Panc1 (cell line): Measurements from ENCODE around the gene KCNJ9. TPM values are rescaled to one million over a fixed set of nuclear protein-coding genes. Genes with fewer than 3 reads are reported as not detected.

ENCODE experiments used
- ATAC-seq: fragments of 200-7000 bp; cut with Tn5 transposase; 2 replicates; pipeline ENCODE4 v1.9.1; 2020; ENCODE audit warnings: mild to moderate bottlenecking, moderate library complexity
- BruUV-seq: library from RNA; stranded (reverse); fragments of 400-500 nt; replicated peaks from 2 replicates; lab custom pipeline; 2021; lab: Mats Ljungman, UMichigan
- CTCF ChIA-PET: fragments of 300-600 bp; sonication (Branson Sonifier 250); formaldehyde crosslinking; loops from one replicate; lab custom pipeline; 2022; ENCODE audit warnings: antibody characterized with exemption; lab: Charles Lee
- POLR2A ChIA-PET: fragments of 300-600 bp; sonication (Branson Sonifier 250); formaldehyde crosslinking; loops from one replicate; lab custom pipeline; 2022; ENCODE audit warnings: antibody characterized with exemption; lab: Charles Lee
- DNase-seq: peaks from one replicate; pipeline ENCODE4 v3.0.0-alpha.2; 2010; ENCODE audit warnings: low read depth, low spot score
- H3K27ac ChIP-seq: 2 replicates; pipeline ENCODE4 v1.5.1; 2011; ENCODE audit warnings: mild to moderate bottlenecking, low read length, inconsistent platforms
- H3K27me3 ChIP-seq: fragments of 200-500 bp; sonication (Bioruptor generic); 2 replicates; pipeline ENCODE4 v1.6.0; 2014; ENCODE audit warnings: low read length, inconsistent platforms; ENCODE audit not compliant: control insufficient read depth, insufficient read depth
- H3K36me3 ChIP-seq: fragments of 200-500 bp; sonication (Bioruptor generic); 2 replicates; pipeline ENCODE4 v1.5.1; 2014; ENCODE audit warnings: inconsistent platforms, mild to moderate bottlenecking, low read length, moderate library complexity; ENCODE audit not compliant: control insufficient read depth, insufficient read depth
- H3K4me1 ChIP-seq: 2 replicates; pipeline ENCODE4 v1.5.1; 2011; ENCODE audit warnings: inconsistent platforms, mild to moderate bottlenecking, low read length, moderate library complexity; ENCODE audit not compliant: control insufficient read depth, insufficient read depth
- H3K4me3 ChIP-seq, 2 experiments: 2 replicates each; pipeline ENCODE4 v1.5.1; 2011 to 2012; ENCODE audit warnings: low read depth in 2 of 2, low read length in 2 of 2, mild to moderate bottlenecking in 2 of 2, inconsistent platforms in 1 of 2, moderate library complexity in 1 of 2
- H3K9me3 ChIP-seq: fragments of 200-500 bp; sonication (Bioruptor generic); 2 replicates; pipeline ENCODE4 v1.5.1; 2014; ENCODE audit warnings: low read depth, mild to moderate bottlenecking, inconsistent platforms, low read length, moderate library complexity; ENCODE audit not compliant: control insufficient read depth, insufficient read depth
- CTCF ChIP-seq: fragments of 450-650 bp; IDR thresholded peaks from 2 replicates; pipeline ENCODE4 v1.5.1; 2017; ENCODE audit warnings: mild to moderate bottlenecking
- POLR2AphosphoS5 ChIP-seq: IDR thresholded peaks from 2 replicates; pipeline ENCODE4 v1.6.1; 2012; ENCODE audit warnings: mild to moderate bottlenecking, low read depth, low read length, moderate library complexity
- SIN3A ChIP-seq: IDR thresholded peaks from 2 replicates; pipeline ENCODE4 v1.6.1; 2012; ENCODE audit warnings: low read depth, mild to moderate bottlenecking, low read length, moderate library complexity, borderline replicate concordance; ENCODE audit not compliant: insufficient read depth
- TCF7L2 ChIP-seq: IDR thresholded peaks from 2 replicates; pipeline ENCODE4 v1.6.1; 2011; ENCODE audit warnings: mild to moderate bottlenecking, low read depth, low read length, inconsistent platforms
- in situ Hi-C: cut with HindIII; loops from 2 replicates; pipeline ENCODE4 v1.10.0; 2016; ENCODE audit warnings: low sequenced_read_pairs, low pct_unique_long_range_greater_than_20kb
- intact Hi-C: fragments of 100-400 bp; cut with micrococcal nuclease; formaldehyde crosslinking; loops from one replicate; pipeline ENCODE4 v1.10.0; 2022; ENCODE audit not compliant: unreplicated experiment
- total RNA-seq: library from RNA; stranded (reverse); gene quantifications from one replicate; pipeline ENCODE4 v1.2.1, GENCODE V29; 2021; ENCODE audit not compliant: unreplicated experiment
- TF ChIP-seq, protein P1 (sequence below), 2 experiments: IDR thresholded peaks; 2 replicates each; pipeline ENCODE4 v1.6.1; 2011 to 2012; ENCODE audit warnings: low read depth in 2 of 2, control low read depth in 1 of 2, low read length in 1 of 2, mild to moderate bottlenecking in 1 of 2, moderate library complexity in 1 of 2; ENCODE audit not compliant: insufficient read depth in 1 of 2

The KCNJ9 gene
- total RNA-seq, 1 experiment from 2014 or later: not detected

DNA sequence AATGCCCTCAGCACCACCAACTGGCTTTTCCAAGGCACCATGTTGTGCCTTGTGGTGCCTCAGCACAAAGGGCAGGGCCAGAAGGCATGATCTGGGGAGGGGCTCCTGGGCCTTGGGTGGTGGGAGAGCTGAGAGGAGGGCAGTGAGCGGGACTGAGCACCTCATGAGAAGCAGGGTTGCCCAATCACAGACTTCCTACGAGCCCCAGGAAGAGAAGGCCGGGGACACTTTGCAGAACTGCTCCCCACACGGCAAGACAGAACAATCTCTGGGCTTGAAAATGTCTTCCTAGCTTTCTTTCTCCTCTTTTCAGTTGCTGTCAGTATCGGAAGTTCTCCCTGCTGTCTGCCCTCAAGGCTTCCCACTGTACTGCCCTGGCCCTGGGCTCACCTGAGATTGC lies 18.2 kb upstream of the KCNJ9 start:
- Histone ChIP-seq H3K4me3 (no peak overlapping the region), H3K36me3 (no peaks in the 10 kb centered on the region), H3K4me1 (peaks cover 3% of the 10 kb centered on the region; the same call in 1 of the 2 replicates), H3K27me3 (peaks cover 3% of the 10 kb centered on the region), H3K9me3 (no peaks in the 10 kb centered on the region), H3K27ac (no peak overlapping the region)
- no peak for ATAC-seq
- no TSS peak for BruUV-seq
- intact Hi-C loops (no loop called here), in situ Hi-C loops (no loop called here)
- ChIA-PET POLR2A (no interaction called here), CTCF (no interaction called here)
- no peak for TF ChIP-seq POLR2AphosphoS5
- TF ChIP-seq TCF7L2: no peak
- TF ChIP-seq, protein P1, sequence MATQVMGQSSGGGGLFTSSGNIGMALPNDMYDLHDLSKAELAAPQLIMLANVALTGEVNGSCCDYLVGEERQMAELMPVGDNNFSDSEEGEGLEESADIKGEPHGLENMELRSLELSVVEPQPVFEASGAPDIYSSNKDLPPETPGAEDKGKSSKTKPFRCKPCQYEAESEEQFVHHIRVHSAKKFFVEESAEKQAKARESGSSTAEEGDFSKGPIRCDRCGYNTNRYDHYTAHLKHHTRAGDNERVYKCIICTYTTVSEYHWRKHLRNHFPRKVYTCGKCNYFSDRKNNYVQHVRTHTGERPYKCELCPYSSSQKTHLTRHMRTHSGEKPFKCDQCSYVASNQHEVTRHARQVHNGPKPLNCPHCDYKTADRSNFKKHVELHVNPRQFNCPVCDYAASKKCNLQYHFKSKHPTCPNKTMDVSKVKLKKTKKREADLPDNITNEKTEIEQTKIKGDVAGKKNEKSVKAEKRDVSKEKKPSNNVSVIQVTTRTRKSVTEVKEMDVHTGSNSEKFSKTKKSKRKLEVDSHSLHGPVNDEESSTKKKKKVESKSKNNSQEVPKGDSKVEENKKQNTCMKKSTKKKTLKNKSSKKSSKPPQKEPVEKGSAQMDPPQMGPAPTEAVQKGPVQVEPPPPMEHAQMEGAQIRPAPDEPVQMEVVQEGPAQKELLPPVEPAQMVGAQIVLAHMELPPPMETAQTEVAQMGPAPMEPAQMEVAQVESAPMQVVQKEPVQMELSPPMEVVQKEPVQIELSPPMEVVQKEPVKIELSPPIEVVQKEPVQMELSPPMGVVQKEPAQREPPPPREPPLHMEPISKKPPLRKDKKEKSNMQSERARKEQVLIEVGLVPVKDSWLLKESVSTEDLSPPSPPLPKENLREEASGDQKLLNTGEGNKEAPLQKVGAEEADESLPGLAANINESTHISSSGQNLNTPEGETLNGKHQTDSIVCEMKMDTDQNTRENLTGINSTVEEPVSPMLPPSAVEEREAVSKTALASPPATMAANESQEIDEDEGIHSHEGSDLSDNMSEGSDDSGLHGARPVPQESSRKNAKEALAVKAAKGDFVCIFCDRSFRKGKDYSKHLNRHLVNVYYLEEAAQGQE (IDR thresholded peaks at IDR 0.05; ENCODE audit: insufficient read depth in 1 of 2, low read depth in 2 of 2, low read length in 1 of 2): no peak
- no peak for TF ChIP-seq CTCF
- TF ChIP-seq SIN3A: no peak
- DNase-seq: no peak

DNA sequence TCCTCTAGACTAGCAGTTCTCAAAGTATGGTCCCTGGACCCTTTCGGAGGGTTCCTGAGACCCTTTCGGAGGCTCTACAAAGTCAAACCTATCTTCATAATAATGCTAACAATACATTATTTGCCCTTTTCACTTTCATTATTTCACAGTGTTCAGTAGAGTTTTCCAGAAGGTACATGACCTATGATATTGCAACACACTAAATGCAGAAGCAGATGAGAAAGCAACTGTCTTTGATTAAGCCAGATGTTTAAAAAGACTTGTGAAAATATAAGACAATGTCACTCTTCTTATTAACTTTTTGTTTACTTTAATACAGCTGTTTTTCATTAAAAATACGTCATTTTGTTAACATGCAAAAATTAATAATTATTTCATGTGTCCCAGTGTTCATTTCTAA lies 17.2 kb upstream of the KCNJ9 start:
- ATAC-seq (no peak), DNase-seq (no peak)
- intact Hi-C loops: no loop called here
- in situ Hi-C loops: no loop called here
- Histone ChIP-seq H3K9me3 (no peaks in the 10 kb centered on the region), H3K4me3 (no peak overlapping the region), H3K27me3 (peaks cover 5% of the 10 kb centered on the region), H3K36me3 (no peaks in the 10 kb centered on the region), H3K27ac (no peak overlapping the region), H3K4me1 (peaks cover 3% of the 10 kb centered on the region; the same call in 1 of the 2 replicates)
- POLR2A ChIA-PET: no interaction called here
- TF ChIP-seq CTCF: no peak
- no peak for TF ChIP-seq SIN3A
- TF ChIP-seq POLR2AphosphoS5: no peak
- no peak for TF ChIP-seq TCF7L2
- TF ChIP-seq, protein P1 (IDR thresholded peaks at IDR 0.05; ENCODE audit: insufficient read depth in 1 of 2, low read depth in 2 of 2, low read length in 1 of 2): no peak
- CTCF ChIA-PET: no interaction called here
- BruUV-seq: no TSS peak
